Activated CD4-positive, CD25-positive, alpha-beta regulatory T cell treated with anti-CD3 and anti-CD28 coated beads, Interleukin-2, amount 50 U/mL, for 24 hours (primary cell): ENCODE results near the gene SYNGR2.

Experiments used
- ATAC-seq, 2 donors: fragments of 150-1000 bp; cut with Tn5 transposase; one replicate each; pipeline ENCODE4 v1.10.0; 2021; ENCODE audit warnings: mild to moderate bottlenecking in 1 of 2, moderate library complexity in 1 of 2

The SYNGR2 gene, protein sequence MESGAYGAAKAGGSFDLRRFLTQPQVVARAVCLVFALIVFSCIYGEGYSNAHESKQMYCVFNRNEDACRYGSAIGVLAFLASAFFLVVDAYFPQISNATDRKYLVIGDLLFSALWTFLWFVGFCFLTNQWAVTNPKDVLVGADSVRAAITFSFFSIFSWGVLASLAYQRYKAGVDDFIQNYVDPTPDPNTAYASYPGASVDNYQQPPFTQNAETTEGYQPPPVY

DNA sequence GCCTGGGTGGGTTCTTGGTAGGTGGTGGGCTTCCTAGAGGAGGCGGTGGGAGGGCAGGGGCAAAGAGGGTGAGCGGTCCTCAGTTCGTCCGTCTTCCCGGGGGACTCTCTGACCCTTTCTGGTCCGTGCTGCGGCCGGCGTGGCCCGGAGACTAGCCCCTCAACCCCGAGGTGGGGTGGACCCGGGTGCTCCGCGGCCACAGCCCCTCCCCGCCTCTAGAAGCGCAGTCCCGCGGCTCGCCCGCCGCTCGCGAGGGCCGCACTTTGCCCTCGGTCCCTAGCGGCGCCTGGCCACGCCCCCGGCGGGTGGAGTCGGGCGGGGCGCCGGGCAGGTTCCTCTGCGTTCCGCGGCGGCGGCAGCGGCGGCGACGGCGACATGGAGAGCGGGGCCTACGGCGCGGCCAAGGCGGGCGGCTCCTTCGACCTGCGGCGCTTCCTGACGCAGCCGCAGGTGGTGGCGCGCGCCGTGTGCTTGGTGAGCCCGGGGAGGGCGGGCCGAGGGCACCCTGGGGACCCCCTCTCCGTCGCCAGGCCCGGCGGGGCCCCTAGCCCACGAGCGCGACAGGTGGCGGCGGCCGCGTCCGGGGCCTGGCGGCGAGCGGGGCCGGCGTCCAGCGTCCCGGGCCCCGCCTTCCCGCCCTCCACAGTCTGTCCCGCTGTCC lies at the start of gene SYNGR2:
Gene SYNGR2 (plus strand): TSS at position 340 of the 661 bp plus-strand sequence. CDS start 36 bp downstream, at position 376.
- peak; percentile 86 to 87 for ATAC-seq

- no peak for ATAC-seq
These were observed 49.6 kb upstream of the SYNGR2 start for GRCh38 chr17:78118801-78119241.

DNA sequence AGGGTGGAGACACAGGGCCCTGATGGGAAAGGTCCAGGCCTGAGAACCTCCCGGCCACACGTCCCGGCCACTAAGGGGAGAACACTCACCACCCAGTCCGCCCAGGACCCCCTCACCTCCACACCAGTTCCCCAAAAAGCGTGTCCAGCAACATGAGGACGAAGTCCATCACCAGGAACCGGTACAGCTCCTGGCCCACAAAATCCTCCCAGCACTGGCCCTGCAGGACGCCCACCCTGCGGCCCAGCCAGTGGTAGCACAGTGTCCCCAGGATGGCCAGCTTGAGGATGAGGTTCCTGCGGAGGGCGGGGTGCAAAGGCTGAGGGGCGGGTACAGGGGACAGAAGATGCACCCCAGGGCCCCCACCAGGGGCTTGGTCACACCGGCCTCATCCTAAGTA lies 47.8 kb upstream of the SYNGR2 start:
- ATAC-seq, result no peak

GRCh38 chr17:78120971-78121800 lies 47.2 kb upstream of the SYNGR2 start:
- peak; percentile 51 to 60 for ATAC-seq

DNA sequence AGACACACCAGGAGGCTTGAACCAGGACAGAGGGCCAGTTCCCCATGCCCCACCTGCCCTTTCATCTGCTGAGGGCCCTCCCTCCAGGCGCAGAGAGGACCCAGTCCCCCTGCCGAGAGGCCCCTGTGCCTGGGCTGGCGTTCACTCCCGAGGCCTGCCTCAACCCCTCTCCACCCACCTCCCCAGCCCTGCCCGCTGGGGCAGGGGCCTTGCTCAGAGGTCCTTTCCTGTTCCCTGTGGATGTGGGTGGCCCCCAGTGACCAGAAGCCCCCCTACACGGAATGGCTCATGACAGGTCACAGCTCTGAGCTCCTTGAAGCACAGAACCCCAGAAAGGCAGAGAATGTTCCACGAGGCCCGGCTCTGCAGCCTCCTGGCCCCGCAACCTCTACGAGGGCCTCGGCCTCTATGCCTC lies 46.6 kb upstream of the SYNGR2 start:
- ATAC-seq, result peak in 1 of 2 donors; percentile 8

DNA sequence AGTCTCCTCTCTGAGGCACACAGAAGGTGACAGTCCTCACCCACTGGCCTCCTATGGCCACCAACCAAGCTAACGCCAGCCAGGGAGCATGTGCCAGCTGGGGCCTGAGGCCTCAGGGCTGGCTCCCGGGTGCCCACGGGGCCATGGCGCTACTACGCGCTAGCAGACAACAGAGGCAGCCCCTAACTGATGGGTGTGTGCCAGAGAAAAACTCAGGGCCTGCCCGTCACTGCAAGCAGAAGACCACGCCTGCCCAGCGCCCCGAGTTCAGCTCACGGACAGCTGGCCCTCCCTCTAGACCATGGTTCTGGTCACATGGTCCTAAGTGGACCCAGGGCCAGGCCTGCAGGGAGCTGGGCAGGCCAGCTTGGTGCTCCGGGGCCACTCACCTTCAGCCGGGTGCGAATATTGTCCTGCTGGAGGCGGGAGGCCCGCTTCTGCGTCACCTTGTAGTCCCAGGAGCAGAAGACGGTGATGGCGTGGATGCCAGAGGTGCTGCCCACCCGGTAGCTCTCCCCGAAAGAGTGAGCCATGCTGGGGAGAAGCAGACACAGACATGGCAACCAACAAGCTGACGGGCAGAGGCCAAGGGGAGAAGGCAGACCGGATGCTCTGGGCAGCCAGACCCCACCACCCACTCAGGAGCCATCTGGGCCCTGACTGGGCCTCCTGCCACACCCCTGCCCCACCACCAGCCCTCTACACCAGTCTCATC lies 46.0 kb upstream of the SYNGR2 start:
- no peak for ATAC-seq

GRCh38 chr17:78122931-78123249 lies 45.5 kb upstream of the SYNGR2 start:
- ATAC-seq, result no peak

DNA sequence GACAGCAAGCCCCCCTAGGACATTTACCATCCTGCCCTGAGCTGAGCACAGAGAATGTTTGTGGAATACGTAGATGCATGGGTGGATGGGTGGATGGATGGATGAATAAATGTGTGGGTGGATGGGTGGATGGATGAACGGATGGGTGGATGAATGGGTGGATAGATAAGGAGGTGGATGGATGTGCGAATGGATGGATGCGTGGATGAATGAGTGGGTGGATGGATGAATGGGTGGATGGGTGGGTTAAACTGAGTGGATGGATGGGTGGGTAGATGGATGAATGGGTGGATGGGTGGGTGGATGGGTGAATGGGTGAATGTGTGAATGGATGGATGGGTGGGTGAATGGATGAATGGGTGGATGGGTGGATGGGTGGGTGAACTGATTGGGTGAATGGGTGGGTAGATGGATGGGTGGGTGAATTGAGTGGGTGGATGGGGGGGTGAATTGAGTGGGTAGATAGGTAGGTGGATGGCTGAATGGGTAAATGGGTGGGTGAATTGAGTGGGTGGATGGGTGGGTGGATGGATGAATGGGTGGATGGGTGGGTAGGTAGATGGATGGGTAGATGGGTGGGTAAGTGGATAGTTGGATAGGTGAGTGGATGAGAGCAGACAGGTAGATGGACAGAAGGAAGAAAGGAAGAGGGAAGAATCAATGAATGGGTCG lies 45.0 kb upstream of the SYNGR2 start:
- no peak for ATAC-seq

- no peak for ATAC-seq
These were observed 44.1 kb upstream of the SYNGR2 start for GRCh38 chr17:78124081-78124835.

GRCh38 chr17:78124836-78125137 lies 43.6 kb upstream of the SYNGR2 start:
- no peak for ATAC-seq

GRCh38 chr17:78125138-78125913 lies 43.1 kb upstream of the SYNGR2 start:
- ATAC-seq, result no peak

DNA sequence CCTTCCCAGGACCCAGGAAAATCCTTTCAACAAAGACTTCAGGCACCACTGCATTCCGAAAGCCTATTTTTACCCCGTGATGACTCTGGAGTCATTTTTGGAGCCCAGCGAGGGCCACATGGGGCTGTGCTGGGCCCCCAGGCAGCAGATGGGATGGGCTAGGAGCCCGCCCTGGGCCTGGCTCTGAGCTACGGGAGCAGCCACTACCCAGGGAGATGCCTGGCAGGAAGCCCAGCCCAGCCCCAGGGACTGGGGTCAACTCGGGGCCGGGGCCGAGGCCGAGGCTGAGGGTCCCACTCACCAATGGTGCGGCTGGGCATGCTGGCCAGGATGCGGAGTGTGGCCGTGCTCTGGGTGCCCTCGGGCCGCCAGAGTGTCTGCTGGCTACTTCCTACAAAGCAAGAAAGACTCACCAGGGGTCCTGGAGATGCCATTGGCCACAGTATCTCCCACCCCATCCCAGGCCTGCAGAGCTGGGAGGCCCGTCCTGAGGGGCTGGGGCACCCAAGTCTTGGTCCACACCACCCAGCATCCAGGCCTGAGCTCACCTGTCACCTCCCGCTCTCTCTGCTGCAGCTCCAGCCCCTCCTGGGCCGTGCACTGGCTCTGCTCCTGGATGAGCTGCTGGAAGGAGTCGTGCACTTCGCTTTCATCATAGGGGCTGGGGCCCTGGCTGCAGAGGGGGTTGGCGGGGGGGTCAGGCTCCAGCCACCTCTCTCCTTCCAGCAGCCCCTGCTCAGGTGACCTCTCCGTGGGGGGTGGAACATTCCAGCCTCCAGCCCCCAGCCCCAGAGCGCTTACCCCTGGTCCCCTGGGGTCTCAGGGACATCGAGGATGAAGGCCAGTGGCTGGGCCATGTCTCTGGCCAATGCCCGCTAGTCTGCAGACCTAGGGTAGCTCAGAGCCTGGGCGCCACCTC lies 42.1 kb upstream of the SYNGR2 start:
- ATAC-seq, result no peak

GRCh38 chr17:78126895-78127238 lies 41.5 kb upstream of the SYNGR2 start:
- no peak for ATAC-seq

GRCh38 chr17:78127239-78127887 lies 41.0 kb upstream of the SYNGR2 start:
- peak; percentile 26 to 37 for ATAC-seq

- ATAC-seq, result no peak
These were observed 40.4 kb upstream of the SYNGR2 start for GRCh38 chr17:78127888-78128550.

GRCh38 chr17:78128551-78129350 lies 39.6 kb upstream of the SYNGR2 start, which contains the start of gene TMC6:
Gene TMC6 (minus strand): TSS chr17:78128755. CDS start chr17:78126832, 1,923 bp downstream.
- ATAC-seq, result peak; percentile 17 to 26

DNA sequence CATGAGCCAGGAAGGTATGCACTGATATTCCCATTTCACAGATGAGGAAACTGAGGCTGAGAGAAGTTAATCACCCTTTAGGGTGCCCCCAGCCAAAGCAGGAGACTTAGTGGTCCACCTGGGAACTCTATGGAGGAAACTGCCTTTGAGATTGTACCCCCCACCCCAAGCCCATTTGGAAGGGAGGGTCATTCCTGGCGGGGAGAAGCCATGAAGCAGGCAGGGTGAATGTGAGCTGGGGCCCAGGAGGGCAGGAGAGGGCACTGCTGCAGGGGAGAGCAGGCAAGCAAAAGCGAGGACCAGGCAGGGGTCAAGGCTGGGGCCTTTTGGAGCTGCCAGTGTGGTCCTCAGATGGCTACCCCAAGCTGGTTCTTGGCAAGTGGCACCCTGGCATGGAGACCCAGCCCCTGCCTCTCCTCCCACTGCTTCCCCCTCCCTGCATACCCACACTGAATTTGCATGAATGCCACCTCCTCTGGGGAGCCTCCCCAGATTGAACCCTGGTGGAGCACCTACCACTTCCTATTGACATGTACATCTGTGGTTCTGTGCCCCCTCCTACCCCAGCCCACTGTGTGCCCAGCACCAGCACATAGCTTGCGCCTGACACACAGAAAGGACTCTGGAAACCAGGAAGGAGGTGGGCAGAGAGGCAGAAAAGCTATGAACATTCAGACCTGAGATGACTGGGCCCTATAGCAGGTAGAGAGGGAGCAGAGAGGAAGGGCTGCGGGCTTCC lies 38.9 kb upstream of the SYNGR2 start:
- ATAC-seq, result no peak
